RWPE2 (cell line): Measurements from ENCODE around the gene JPT1.
A peak's percentile ranks its signal among the peaks of the same experiment; 100 is the strongest.
"Not testable (repeated sequence)": the region's sequence is repeated elsewhere in the genome, so short reads cannot be mapped to it uniquely, and the experiment has no call there.

Experiments used
- ATAC-seq: fragments of 200-7000 bp; cut with Tn5 transposase; 3 replicates; pipeline ENCODE4 v1.9.1; 2021; ENCODE audit warnings: low read depth
- DNase-seq: peaks from one replicate; pipeline ENCODE4 v3.0.0-alpha.2; 2020; ENCODE audit warnings: low spot score
- H3K27ac ChIP-seq: fragments of 450-650 bp; 2 replicates; pipeline ENCODE4 v1.5.1; 2017; ENCODE audit warnings: mild to moderate bottlenecking; ENCODE audit not compliant: poor library complexity, severe bottlenecking
- H3K27me3 ChIP-seq: fragments of 250-450 bp; sonication (Bioruptor Pico); 2 replicates; pipeline ENCODE4 v1.5.1; 2021; ENCODE audit warnings: mild to moderate bottlenecking, moderate library complexity; ENCODE audit not compliant: insufficient read depth, poor library complexity, severe bottlenecking
- H3K36me3 ChIP-seq: fragments of 250-450 bp; sonication (Bioruptor Pico); 2 replicates; pipeline ENCODE4 v1.5.1; 2020; ENCODE audit warnings: low read depth, mild to moderate bottlenecking, moderate library complexity
- H3K4me1 ChIP-seq: fragments of 250-450 bp; sonication (Bioruptor Pico); 2 replicates; pipeline ENCODE4 v1.5.1; 2021; ENCODE audit warnings: mild to moderate bottlenecking, moderate library complexity; ENCODE audit not compliant: insufficient read depth, poor library complexity, severe bottlenecking
- H3K4me3 ChIP-seq: fragments of 250-450 bp; sonication (Bioruptor Pico); 2 replicates; pipeline ENCODE4 v1.5.1; 2021; ENCODE audit warnings: mild to moderate bottlenecking, moderate library complexity; ENCODE audit not compliant: severe bottlenecking
- H3K9me3 ChIP-seq: fragments of 250-450 bp; sonication (Bioruptor Pico); 2 replicates; pipeline ENCODE4 v1.5.1; 2021; ENCODE audit warnings: mild to moderate bottlenecking, moderate library complexity; ENCODE audit not compliant: severe bottlenecking
- TF ChIP-seq, protein P1 (sequence below): fragments of 450-650 bp; IDR thresholded peaks from one replicate; pipeline ENCODE4 v1.5.1; 2017; ENCODE audit warnings: mild to moderate bottlenecking, moderate library complexity; ENCODE audit not compliant: poor library complexity, severe bottlenecking

JPT1 gene

DNA sequence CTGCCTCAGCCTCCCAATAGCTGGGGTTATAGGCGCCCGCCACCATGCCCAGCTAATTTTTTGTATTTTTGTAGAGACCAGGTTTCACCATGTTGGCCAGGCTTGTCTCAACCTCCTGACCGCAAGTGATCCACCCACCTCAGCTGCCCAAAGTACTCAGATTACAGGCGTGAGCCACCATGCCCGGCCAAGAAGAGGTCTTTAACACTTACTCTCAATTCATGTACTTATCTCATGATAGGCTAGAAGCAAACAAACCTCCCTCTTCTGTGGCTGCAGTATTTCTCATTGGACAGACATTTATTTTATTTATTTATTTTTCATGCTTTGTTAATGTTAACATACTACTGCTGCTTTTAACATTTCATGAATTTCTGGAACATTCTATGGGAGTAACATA is 15.8 kb downstream of the JPT1 start:
- Histone ChIP-seq H3K27me3 (no peaks in the 10 kb centered on the region), H3K4me3 (no peak overlapping the region), H3K36me3 (peaks cover 84% of the 10 kb centered on the region), H3K4me1 (peaks cover 3% of the 10 kb centered on the region), H3K27ac (no peak overlapping the region), H3K9me3 (no peaks in the 10 kb centered on the region)
- no peak for DNase-seq
- TF ChIP-seq, protein P1, sequence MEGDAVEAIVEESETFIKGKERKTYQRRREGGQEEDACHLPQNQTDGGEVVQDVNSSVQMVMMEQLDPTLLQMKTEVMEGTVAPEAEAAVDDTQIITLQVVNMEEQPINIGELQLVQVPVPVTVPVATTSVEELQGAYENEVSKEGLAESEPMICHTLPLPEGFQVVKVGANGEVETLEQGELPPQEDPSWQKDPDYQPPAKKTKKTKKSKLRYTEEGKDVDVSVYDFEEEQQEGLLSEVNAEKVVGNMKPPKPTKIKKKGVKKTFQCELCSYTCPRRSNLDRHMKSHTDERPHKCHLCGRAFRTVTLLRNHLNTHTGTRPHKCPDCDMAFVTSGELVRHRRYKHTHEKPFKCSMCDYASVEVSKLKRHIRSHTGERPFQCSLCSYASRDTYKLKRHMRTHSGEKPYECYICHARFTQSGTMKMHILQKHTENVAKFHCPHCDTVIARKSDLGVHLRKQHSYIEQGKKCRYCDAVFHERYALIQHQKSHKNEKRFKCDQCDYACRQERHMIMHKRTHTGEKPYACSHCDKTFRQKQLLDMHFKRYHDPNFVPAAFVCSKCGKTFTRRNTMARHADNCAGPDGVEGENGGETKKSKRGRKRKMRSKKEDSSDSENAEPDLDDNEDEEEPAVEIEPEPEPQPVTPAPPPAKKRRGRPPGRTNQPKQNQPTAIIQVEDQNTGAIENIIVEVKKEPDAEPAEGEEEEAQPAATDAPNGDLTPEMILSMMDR: no peak
- ATAC-seq: no peak

DNA sequence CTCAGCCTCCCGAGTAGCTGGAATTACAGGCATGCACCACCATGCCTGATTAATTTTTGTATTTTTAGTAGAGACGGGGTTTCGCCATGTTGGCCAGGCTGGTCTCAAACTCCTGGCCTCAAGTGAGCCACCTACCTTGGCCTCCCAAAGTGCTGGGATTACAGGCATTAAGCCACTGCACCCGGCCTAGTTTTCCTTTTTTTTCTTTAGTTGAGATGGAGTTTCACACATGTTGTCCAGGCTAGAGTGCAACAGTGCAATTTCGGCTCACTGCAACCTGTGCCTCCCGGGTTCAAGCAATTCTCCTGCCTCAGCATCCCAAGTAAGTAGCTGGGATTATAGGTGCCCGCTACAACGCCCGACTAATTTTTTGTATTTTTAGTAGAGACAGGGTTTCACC is 16.6 kb downstream of the JPT1 start:
- ATAC-seq: not testable (repeated sequence)

DNA sequence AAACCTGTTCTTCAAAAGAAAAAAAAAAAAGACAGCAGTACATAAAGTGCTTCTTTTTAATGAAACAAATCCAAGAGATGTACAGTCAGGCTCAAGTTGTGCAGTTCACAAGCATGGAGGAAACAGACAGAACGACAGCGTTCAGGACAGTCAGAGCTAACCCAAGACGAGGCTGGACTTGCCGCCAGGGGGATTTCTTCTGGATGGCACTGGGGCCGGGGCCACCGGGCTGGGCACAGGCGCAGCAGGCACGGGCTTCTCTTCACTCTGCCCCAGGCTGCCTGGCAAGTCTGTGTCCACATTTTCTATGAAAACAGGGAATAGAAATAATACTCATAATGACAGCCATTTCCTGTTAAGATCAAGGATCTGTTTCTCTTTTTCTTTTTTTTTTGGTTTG is 18.4 kb downstream of the JPT1 start:
- ATAC-seq: no peak
- Histone ChIP-seq H3K36me3 (peaks cover 67% of the 10 kb centered on the region), H3K27ac (peak overlapping the region; percentile 87), H3K27me3 (no peaks in the 10 kb centered on the region), H3K4me1 (peaks cover 7% of the 10 kb centered on the region), H3K9me3 (no peaks in the 10 kb centered on the region), H3K4me3 (no peak overlapping the region)
- no peak for DNase-seq
- TF ChIP-seq, protein P1: no peak

More for the DNA sequence above, 16.6 kb downstream of the JPT1 start:
- H3K4me3 ChIP-seq, H3K27ac ChIP-seq, DNase-seq, H3K4me1 ChIP-seq, H3K27me3 ChIP-seq, H3K9me3 ChIP-seq: not testable (repeated sequence)
- peaks cover 77% of the 10 kb centered on the region for H3K36me3 ChIP-seq

DNA sequence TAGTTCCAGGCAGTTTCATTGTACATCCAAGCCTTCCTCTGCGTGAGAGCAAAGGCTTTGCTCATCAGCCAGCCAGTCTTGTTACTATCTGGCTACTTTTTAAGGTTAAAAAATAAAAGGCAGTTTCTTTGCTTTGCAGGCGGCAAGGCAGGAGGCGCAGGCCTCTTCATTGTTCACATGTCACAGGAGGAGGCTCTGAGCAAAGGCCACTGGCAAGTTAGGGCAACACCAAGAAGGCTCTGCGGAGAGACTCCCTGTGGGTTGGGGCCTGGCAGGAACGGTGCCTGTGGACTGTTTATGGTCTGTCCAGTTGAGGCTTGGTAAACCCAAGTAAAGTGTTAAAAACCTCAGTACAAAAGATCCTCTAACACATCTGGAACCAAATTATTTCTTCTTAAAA is 18.9 kb downstream of the JPT1 start:
- Histone ChIP-seq H3K36me3 (peaks cover 65% of the 10 kb centered on the region), H3K4me3 (no peak overlapping the region), H3K4me1 (peaks cover 7% of the 10 kb centered on the region), H3K9me3 (no peaks in the 10 kb centered on the region), H3K27ac (peak overlapping the region; percentile 87), H3K27me3 (no peaks in the 10 kb centered on the region)
- ATAC-seq (no peak), DNase-seq (no peak)
- TF ChIP-seq, protein P1: no peak

DNA sequence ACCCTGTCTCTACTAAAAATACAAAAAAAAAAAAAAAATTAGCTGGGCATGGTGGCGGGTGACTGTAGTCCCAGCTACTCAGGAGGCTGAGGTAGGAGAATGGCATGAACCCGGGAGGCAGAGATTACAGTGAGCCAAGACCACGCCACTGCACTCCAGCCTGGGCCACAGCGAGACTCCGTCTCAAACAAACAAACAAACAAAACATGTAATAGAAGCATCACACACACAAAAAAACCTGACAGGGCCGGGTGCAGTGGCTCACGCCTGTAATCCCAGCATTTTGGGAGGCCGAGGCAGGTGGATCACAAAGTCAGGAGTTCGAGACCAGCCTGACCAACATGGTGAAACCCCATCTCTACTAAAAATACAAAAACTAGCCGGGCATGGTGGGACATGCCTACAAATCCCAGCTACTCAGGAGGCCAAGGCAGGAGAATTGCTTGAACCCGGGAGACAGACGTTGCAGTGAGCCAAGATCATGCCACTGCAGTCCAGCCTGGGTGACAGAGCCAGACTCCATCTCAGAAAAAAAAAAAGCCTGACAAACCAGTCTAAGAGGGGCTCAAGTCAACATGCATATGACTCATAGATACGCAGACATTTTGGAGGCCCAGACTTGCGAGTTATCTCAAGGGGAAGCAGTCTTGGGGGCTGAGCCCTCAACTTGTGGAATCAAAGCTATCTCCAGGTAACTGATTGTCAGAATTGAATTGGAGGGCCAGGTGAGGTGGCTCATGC is 20.5 kb downstream of the JPT1 start:
- ATAC-seq, H3K4me3 ChIP-seq, H3K4me1 ChIP-seq, DNase-seq, H3K27me3 ChIP-seq, H3K9me3 ChIP-seq: not testable (repeated sequence)
- H3K36me3 ChIP-seq: peaks cover 61% of the 10 kb centered on the region
- peak overlapping the region; percentile 87 for H3K27ac ChIP-seq

DNA sequence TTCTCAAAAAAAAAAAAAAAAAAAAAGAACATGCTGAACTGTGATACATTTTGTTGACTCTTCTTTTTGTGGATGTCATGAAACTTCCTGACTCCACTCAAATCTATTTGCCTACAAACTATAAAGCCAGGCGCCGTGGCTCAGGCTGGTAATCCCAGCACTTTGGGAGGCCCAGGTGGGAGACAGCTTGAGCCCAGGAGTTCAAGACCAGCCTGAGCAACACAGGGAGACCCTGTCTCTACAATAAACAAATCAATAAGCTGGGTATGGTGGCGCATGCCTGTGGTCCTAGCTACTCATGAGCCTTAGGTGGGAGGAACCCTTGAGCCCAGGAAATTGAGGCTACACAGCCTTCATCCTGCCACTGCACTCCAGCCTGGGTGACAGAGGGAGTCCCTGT is 21.3 kb downstream of the JPT1 start:
- peak overlapping the region; percentile 87 for H3K27ac ChIP-seq
- no peak for ATAC-seq
- no peak overlapping the region for H3K4me3 ChIP-seq
- no peaks in the 10 kb centered on the region for H3K9me3 ChIP-seq
- no peaks in the 10 kb centered on the region for H3K27me3 ChIP-seq
- H3K4me1 ChIP-seq: peaks cover 4% of the 10 kb centered on the region
- TF ChIP-seq, protein P1: no peak
- DNase-seq: no peak
- peaks cover 53% of the 10 kb centered on the region for H3K36me3 ChIP-seq

DNA sequence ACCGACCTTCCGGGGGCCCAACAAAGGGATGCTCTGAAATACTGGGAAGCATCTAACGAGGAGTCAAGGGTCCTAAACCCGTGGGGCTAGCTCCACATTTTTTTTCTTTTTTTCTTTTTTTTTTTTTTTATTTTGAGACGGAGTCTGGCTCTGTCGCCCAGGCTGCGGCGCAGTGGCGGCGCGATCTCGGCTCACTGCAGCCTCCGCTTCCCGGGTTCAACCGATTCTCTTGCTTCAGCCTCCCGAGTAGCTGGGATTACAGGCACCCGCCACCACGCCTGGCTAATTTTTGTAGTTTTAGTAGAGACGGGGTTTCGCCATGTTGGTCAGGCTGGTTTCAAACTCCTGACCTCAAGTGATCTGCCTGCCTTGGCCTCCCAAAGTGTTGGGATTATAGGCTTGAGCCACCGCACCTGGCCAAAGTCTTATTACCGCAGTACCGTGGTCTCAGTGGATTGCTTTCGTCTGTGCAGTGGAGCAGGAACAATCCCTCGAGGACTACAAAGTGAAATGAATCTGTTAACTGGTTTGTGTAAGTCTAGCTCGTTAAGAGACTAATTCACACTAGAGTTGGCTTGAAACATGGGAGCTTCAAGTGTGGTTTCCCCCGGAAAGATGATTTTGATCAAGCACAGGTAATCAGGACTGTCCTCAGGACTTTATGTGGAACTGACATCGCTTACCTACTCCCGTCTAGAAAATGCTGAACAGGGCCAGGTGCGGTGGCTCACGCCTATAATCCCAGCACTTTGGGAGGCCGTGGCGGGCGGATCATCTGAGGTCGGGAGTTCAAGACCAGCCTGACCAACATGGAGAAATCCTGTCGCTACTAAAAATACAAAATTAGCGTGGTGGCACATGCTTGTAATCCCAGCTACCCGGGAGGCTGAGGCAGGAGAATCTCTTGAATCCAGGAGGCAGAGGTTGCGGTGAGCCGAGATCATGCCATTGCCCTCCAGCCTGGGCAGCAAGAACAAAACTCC is 22.0 kb downstream of the JPT1 start:
- H3K9me3 ChIP-seq, H3K27me3 ChIP-seq, H3K4me1 ChIP-seq, DNase-seq, ATAC-seq: not testable (repeated sequence)
- Histone ChIP-seq H3K27ac (peak overlapping the region; percentile 87), H3K4me3 (peak overlapping the region; percentile 62), H3K36me3 (peaks cover 48% of the 10 kb centered on the region)
